Fibroblast of skin of abdomen (primary cell): Measurements from ENCODE around the gene MRPL44. TPM values are rescaled to one million over a fixed set of nuclear protein-coding genes. Genes with fewer than 3 reads are reported as not detected.
A peak's percentile ranks its signal among the peaks of the same experiment; 100 is the strongest.

Experiments
- DNase-seq: peaks from one replicate; pipeline ENCODE4 v3.0.0-alpha.2; 2013
- polyA plus RNA-seq, 2 experiments: library from polyadenylated mRNA; unstranded; fragments of 120-200 nt; gene quantifications; one replicate each; pipeline ENCODE4 v1.2.1, GENCODE V29; 2013; ENCODE audit not compliant: insufficient read length in 2 of 2

The MRPL44 gene
- 22.3 TPM for polyA plus RNA-seq (2013, experiment 1 of 2; ENCODE audit: insufficient read length)
- polyA plus RNA-seq (2013, experiment 2 of 2; ENCODE audit: insufficient read length): 21.7 TPM

DNA sequence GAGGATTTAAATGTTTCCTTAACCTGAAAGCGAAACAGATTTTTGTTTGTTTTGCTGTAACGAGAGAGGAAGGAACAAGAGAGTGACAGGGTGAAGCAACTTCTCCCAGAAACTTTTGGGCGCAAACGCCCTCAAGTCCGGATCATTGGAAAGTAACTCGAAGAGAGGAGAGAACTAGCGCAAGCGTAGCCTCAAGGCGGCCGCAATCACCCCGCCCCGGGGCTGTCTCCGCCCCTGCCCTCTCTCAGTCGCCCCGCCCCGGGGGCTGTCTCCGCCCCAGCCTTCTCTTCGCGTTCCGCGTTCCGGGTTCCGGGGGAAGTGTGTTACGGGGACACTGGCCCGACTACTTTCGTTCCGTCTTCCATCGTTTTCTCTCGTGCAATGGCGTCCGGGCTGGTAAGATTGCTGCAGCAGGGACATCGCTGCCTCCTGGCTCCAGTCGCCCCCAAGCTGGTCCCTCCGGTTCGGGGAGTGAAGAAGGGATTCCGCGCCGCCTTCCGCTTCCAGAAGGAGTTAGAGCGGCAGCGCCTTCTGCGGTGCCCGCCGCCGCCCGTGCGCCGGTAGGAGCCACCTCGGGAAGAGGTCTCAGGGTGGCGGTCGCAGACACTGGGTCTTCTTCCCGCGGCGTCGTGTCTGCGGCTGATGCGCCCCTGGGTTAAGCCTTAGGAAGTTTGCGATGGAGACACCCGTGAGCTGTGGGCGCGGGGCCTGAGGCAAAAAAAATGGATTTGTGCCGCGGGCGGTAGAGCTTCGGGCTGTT lies at the start of gene MRPL44:
Gene MRPL44, plus strand, starts transcription at position 372 of the 760 bp plus-strand sequence. Its CDS starts 10 bp downstream, at position 382.
- DNase-seq: peak; percentile 95

DNA sequence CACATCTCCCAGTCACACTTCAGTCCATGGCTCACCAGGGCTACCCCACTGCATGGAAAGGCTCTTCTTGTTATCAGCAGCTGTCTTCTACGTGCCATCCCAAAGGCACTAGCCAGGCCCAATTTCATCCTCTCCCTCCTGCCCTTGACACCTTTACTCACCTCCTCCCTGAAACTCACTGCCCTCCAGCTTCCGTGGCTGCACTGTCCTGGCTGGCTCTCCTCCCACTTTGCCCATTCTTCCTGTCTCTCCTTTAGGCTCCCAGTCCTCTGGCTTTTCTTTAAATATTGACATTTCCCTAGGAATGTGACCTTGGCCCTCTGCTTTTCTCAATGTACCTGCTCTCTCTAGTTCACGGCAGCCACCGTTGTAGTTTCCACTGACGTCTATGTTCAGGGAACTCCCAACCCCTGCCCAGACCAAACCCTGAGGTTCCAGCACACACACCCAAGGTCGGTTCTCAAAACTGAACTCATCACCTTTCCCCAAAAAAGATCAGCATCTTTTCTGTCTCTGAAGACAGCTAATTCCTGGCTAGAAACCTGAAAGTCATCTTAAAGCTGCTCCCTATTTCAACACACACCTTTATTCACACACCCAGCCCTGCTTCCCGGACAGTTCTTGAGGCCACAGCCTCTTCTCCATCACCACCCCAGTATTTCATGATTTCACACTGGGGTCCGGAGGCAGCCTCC lies 48.8 kb upstream of the MRPL44 start:
- no peak for DNase-seq

DNA sequence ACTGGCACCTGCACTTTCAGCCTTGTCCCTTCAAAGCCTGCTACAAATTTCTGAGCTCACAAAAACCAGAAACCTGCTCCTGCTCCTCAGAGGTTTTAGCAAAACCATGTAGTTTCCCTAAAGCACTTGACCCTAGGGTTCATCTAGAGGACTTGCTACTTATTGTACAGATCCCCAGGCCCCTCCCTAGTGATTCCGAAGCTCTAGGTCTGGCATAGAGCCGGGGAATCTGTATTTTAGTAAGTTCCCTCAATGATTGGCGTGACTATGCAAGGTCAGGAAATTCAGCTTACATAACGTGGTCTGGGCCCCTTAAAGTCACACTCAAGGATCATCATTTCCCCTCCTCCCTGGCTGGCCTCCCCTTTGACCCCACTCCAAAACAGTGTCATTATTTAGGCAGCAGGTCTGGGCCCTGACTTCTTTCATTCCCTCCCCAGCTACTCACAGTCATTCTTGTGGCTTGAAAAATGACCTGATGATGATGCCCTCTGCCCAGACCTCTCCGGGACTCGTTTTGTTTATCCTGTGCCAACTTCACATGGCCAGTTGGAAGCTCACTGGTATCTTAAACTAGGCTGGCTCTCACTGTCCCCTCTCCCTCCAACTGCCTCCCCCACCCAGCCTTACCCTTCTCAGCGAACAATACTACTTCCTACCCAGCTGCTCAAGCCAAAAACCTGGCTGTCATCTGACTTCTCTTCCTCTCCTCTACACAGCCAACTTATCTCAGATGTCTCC lies 48.1 kb upstream of the MRPL44 start:
- no peak for DNase-seq

DNA sequence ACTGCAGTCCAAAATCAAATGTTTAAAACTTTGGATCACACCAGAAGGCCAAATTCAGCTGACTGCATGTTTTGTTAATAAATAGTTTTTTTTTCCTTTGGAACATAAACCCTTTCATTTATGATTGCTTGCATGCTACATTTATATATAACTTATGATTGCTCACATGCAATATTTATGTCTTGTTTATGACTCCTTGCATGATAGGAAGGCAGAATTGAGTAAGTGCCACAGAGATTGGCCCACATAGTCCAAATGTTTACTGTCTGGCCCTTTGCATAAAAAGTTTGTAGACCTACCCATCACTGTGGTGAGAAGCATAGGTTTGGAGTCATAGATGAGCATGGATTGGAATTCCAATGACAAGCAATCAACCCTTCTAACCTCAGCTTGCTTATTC lies 42.9 kb upstream of the MRPL44 start:
- peak; percentile 10 for DNase-seq

DNA sequence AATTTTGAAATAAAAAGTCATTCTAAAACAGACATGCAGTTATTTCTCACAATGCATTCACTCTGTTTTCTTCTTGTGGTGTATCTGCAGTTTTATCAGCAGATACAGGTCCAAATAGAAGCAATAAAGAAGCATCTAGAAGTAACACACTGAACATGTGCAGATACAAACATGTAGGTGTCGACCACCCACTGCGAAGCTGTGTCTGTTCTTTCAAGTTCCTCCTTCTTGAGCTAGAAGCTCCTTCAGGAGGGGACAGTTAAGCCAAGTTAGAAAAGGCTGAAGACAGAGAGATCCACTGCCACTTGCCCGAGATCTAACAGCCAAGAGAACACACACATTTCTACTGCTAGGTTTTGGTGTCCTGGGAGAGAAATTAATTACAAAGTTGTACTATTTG lies 42.2 kb upstream of the MRPL44 start:
- no peak for DNase-seq

DNA sequence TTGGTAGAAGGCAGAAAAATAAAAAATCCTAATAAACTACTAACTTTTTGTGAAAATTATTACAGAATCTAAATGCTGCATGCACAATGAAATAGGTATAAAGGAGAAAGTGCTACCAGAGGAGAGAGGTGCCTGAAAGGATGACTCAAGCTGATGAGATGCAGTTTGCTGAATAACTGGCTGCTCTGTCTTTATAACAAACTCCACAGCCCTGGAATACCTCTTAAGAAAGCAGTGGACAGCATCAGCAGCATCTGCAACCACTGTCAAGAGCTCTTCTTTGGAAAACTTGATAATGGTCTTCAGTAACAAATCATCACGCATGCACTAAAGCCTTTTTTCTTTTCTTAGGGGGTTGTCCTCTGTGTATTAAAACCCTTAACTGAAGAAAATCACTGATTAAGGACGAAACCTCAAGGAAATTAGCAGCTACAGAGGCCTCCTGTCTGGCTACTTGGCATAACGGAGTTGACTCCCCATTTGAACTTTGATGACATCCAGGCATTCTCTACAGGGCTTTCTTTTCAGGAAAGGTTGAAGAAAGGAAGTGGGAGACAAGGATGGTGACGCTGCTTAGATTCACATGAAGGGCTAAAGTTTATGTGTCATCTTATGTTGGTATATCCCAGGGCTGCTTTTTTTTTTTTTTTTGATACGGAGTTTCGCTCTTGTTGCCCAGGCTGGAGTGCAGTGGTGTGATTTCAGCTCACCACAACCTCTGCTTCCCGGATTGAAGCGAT lies 40.9 kb upstream of the MRPL44 start:
- no peak for DNase-seq

DNA sequence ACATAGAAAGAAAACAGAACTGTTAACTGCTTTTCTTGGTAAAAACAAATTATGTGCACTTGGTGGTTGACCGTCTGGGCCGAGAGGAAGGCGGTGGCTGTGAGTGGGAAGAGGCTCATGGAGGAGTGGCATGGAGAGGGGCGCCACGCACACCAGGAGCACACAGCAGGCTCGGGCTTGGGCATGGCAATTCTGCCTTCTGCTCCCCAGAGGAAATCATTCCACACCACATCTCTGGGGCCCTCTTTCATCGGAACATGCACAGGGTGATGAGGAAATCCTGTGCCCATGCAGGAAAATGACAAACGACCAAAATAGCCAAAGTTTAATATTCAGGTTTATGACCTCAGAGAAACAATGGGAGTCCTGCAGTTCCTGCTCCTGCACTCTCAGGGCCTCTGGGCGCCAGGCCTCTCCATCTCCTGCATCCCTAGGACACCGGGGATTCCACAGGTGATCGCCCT lies 38.6 kb upstream of the MRPL44 start:
- no peak for DNase-seq

DNA sequence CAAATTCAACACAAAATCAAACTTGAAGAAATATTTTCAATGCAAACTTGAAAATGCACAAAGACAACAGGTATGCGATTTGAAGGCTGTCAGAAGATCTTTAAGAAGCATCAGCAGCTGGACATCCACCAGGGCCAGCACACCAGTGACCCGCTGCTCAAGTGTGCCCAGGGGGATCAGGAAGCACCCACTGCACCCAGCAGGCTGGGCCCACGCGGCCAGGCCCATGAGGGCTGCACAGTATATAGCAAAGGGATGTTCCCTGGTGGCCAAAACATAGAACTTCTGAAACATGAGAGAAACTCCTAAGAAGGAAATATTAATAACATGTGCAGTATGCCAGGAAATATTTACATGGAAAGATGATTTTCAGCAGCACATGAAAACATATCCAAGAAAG lies 37.2 kb upstream of the MRPL44 start:
- DNase-seq: no peak

DNA sequence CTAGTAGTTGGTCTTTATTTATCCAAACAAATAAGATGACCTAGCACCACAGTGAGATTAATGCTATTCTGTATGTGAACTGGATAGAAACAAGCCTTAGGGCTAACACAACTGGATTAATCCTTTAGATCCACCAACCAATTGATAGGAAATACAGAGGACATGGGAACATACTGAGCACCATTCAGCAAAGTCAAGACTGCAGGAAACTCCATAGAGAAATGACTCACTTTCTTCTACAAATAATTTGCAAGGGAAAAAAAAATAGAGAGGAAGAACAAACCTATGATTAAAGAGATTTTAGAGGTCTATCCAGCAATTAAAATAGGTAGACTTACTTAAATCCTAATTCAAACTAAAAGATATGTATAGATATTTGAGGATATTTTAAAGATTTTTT lies 36.1 kb upstream of the MRPL44 start:
- DNase-seq: no peak

DNA sequence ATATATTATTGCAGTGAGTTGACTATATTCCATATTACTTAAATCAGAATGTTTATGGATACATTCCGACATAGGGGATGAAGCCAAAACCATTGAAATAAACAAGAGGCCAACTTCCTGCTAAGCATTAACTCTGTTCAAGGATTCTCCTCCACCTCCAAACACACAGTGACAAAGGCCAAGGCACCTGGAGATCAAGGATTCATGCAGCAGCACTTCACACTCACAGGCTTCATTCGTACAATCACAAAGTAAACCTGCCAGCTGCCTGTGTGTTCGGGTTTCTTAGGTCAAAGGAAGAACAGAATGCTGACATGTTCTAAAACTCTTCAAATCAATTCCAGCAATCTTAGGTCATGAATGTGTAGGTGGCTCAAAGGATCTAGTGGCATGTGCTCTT lies 35.0 kb upstream of the MRPL44 start:
- no peak for DNase-seq

DNA sequence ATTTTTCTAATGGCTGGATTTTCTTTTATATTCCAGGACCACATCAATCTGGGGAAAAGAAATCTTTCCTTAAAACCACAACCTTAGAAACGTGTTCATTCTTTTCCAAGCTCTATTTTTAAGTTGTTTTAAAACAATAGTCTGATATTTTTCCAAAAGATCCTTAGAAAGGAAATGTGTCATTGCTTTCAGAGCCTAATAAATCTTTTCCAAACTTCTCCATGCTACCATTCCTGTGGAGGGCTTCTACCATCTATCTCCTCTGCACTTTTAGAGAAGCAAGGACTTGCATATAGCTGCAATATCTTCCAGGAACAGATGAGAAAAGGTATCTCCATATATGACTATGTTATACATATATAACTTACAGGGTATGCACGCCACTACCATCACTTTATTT lies 33.3 kb upstream of the MRPL44 start:
- DNase-seq: peak; percentile 58

DNA sequence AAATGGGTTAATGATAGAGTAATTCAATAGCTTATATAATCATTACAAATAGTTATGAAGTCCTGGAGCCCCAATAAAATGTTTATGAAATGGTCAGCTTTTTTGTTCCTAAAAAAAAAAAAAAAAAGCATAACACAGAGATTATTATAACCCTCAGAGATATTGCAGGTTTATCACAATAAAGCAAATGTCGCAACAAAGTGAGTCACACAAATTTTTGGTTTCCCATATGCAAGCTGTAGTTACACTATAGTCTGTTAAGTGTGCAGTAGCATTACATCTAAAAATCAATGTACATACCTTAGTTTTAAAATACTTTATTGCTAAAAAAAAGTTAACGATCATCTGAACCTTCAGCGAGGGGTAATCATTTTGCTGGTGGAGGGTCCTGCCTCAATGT lies 32.2 kb upstream of the MRPL44 start:
- DNase-seq: peak; percentile 59

DNA sequence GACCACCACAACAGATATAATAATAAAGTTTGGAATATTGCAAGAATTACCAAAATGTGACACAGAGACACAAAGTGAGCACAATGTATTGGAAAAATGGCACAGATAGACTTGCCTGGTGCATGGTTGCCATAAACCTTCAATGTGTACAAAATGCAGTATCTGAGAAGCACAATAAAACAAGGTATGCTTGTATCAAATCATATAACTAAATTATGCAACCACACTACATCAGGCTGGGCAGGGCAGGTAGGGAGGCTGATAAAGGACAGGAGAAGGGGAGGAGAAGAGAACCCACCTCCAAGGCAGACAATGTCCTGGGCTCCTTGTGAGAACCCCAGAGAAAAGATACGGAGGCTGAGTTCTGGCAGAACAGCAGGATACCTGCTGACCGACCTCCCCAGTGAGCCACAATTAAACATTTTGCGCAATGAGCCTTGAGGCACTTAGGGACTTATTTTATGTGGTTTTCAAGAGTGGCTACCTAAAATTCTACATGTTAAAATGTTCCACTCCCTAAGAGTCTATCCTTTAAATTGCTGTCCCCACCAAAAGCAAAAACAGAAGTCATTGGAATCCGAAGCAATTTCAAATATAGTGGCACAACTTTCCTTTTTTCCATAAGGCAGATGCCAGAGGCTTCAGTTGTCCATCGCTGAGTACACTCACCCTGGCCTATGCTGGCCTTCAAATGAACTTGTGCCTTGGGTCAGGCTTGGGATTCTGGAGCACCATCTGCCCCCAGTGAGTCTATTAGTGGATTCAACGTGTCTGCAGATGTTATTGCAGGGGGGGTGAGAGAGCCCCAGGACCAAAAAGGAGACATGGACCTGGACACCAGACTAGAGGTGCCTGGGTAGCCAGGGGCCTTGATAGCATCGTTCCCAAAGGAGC lies 28.9 kb upstream of the MRPL44 start:
- DNase-seq: no peak

DNA sequence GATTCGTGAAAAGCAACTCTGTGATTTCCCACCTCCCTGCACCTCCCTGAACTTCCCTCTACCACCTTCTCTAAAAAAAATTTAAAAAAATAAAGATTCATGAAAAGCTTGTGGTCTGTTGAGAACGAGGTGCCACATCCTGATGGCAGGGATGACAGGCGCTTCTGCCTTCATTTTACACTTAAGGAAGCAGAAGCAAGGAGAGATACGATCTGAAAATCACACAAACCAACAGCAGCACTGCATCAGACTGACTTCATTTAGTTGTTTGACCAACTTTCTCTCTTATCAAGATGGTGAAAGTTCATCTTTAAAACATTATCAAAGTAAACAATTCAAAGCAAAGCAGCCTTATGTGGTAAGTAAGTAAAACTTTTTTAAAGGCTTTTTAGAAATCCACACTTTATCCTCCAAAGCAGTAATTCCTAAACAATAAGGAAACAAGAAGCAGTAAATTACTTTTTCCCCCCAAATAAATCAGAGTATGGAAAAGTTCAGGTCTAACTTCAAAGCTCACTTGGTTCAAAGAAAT lies 27.6 kb upstream of the MRPL44 start:
- no peak for DNase-seq

DNA sequence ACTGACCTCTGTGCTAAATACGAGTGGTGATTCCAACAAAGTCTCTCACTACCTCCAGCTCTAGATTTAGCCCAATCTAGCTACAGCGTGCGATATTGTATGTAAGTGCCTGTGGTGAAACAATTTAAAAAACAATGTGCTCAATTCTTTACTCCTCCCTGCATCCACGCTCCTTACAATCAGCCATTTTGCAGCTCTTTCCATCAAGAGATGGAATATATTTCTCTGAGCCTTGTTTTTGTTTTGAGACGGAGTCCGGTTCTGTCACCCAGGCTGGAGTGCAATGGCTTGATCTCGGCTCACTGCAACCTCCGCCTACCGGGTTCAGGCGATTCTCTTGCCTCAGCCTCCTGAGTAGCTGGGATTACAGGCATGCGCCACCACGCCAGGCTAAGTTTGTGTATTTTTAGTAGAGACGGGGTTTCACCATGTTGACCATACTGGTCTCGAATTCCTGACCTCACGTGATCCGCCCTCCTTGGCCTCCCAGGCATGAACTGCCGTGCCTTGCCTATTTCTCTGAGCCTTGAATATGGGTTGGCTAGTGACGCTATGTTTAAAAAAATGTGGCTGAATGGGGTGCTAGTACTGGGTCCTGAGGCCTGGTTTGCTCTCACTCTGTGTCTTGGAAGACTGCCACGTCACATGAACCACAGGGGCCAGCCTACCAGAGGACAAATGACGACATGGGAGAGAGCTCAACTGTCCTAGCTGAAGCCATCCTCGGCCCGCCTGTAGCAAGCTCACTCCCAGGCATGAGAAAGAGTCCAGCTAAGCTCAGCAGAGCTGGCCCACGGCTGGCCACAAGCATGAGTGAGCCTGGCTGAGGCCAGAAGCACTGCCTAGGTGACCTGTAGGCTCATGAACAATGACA lies 26.9 kb upstream of the MRPL44 start:
- no peak for DNase-seq

DNA sequence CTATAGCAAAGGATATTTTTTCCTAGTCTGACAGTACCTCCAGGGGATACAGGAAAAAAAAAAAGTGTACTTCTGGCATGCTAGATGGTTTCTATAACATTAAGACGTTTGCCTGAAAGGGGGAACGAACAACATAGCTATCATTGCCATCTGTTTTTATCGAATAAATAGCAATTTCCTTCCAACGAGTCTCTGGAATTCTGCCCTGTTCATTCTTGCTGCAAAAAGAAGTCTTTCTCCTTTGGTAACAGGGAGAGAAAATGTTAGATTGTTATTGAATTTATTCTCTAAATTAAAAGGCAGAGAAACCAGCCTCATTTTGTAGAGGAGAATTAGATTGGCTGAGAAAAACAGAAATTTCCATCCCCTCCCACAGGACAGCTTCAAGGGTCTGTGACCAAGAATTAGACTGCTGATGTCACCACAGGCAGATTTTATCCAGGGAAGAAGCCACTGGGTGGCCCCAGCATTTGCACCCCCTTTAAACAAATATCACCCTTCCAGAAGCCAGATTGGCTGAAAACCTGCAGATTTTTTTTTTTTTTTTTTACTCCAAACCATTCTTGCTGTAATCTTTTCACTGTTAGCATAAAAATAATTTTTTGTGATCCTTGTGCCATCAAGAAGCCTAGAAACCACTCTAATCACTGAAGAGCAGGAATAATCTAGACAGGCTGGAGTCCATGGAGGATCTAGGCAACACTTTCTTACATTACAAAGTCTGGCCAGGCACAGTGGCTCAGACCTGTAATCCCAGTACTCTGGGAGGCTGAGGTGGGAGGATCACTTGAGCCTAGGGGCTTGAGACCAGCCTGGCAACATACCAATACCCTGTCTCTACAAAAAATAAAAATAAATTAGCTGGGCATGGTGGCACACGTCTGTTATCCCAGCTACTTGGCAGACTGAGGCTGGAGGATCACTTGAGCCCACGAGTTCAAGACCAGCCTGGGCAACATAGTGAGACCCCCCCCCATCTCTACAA lies 24.2 kb upstream of the MRPL44 start:
- no peak for DNase-seq

DNA sequence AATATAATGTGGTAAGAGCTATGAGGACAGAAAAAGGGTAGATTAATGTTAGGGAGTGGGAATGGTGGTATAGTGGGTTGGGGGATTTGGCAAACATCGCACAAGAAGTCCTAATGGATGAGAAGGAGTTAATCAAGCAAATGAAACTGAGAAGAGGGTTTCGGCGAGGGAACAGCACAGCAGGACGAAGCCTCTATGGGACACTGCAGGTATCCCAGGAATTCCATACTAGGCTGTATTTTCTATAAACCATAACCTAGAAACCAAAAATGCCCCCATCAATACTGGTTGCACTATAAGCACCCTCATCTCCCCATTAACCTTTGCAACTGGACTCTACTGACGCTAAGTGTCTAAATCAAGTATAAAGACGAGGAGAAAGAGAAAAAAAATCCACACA lies 22.4 kb upstream of the MRPL44 start:
- no peak for DNase-seq

DNA sequence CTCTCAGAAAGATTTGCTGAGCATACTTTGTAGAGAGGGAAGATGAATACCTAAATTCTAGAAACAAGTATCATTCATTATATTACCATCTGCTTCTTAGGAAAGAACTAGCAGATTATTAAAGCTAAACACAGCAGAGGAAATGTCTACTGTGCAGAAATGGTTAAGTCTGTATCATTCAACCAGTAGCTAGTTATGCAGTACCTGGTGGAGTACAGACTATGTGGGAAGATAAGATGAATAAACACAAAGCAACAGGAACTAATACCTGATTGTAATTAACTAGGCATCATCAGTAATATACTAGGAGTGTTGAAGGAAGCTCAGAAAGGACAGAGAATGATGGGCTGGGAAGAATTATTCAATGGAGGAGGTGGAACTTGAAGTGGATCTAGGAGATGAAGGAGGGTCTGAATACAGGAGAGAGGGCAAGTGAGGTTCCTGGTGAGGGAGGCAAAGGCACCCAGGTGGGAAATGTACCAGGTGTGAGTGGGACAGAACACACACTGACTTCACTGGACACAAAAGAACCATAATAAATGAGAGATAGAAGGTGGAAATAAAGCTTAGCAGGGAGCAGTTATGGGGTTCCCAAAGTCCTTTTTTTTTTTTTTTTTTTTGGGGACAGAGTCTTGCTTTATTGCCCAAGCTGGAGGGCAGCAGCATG lies 21.7 kb upstream of the MRPL44 start:
- DNase-seq: no peak
